IPS-18a (cell line): ENCODE measurements around the gene HEATR5A.
"Not testable (repeated sequence)": the region's sequence is repeated elsewhere in the genome, so short reads cannot be mapped to it uniquely, and the experiment has no call there.

ENCODE experiments used
- H3K27ac ChIP-seq: one replicate; pipeline ENCODE4 v1.5.1; 2013; ENCODE audit warnings: low read length
- H3K27me3 ChIP-seq: one replicate; pipeline ENCODE4 v1.6.1; 2013; ENCODE audit warnings: mild to moderate bottlenecking, low read length; ENCODE audit not compliant: control insufficient read depth, insufficient read depth
- H3K36me3 ChIP-seq: one replicate; pipeline ENCODE4 v1.6.1; 2013; ENCODE audit warnings: low read depth, low read length; ENCODE audit not compliant: control insufficient read depth
- H3K4me1 ChIP-seq: one replicate; pipeline ENCODE4 v1.6.1; 2013; ENCODE audit warnings: low read depth, low read length; ENCODE audit not compliant: control insufficient read depth
- H3K4me3 ChIP-seq: one replicate; pipeline ENCODE4 v1.5.1; 2013; ENCODE audit warnings: low read length
- H3K9ac ChIP-seq: one replicate; pipeline ENCODE4 v1.6.1; 2013; ENCODE audit warnings: mild to moderate bottlenecking, low read length, moderate library complexity
- H3K9me3 ChIP-seq: one replicate; pipeline ENCODE4 v1.6.1; 2013; ENCODE audit warnings: low read depth, low read length; ENCODE audit not compliant: control insufficient read depth

Gene HEATR5A

GRCh38 chr14:31340297-31341063 is 79.9 kb downstream of the HEATR5A start:
- no peak overlapping the region for H3K27ac ChIP-seq
- H3K4me3 ChIP-seq: no peak overlapping the region
- H3K9ac ChIP-seq: no peak overlapping the region
- no peaks in the 10 kb centered on the region for H3K9me3 ChIP-seq
- H3K36me3 ChIP-seq: peaks cover 7% of the 10 kb centered on the region
- no peaks in the 10 kb centered on the region for H3K27me3 ChIP-seq
- H3K4me1 ChIP-seq: no peaks in the 10 kb centered on the region

DNA sequence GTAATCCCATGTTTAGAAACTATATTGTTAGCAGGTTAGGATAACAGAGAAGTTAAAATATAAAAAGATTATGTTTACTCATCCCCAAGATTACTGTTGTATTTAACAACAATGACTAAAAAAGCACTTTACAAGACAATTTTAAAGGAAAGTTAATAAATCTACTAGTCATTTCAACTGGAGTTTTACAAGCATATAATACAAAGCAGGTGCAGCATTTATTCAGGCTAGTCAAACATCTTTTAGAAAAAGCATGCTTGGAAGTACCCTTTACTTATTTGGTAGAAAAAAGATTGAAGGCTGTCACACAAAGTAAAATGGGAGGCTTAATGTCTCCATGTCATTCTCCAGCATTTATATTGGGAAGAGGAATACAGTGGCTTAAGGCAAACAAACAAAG is 80.6 kb downstream of the HEATR5A start:
- Histone ChIP-seq H3K27me3 (no peaks in the 10 kb centered on the region), H3K36me3 (peaks cover 7% of the 10 kb centered on the region), H3K9me3 (no peaks in the 10 kb centered on the region), H3K4me1 (no peaks in the 10 kb centered on the region), H3K9ac (no peak overlapping the region), H3K4me3 (no peak overlapping the region), H3K27ac (no peak overlapping the region)

- no peaks in the 10 kb centered on the region for H3K27me3 ChIP-seq
- no peak overlapping the region for H3K4me3 ChIP-seq
- no peak overlapping the region for H3K27ac ChIP-seq
- no peaks in the 10 kb centered on the region for H3K9me3 ChIP-seq
- H3K36me3 ChIP-seq: peaks cover under 1% of the 10 kb centered on the region
- no peaks in the 10 kb centered on the region for H3K4me1 ChIP-seq
- no peak overlapping the region for H3K9ac ChIP-seq
Measured at GRCh38 chr14:31337331-31337730, 83.0 kb downstream of the HEATR5A start.

DNA sequence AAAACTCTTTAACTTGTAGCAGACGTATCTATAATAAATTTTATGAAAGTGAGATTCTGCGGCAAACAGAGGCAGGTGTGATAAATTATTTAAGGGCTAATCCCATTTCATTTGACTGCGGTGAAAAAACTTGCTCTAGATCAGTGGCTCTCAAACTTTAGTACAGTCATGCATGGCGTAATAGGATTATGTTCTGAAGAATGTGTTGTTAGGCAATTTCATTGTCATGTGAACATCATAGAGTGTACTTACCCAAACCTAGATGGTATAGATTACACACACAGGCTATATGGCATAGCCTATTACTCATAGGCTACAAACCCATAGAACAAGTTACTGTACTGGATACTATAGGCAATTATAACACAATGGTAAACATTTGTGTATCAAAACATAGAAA is 83.7 kb downstream of the HEATR5A start:
- H3K4me1 ChIP-seq: no peaks in the 10 kb centered on the region
- H3K27ac ChIP-seq: no peak overlapping the region
- no peaks in the 10 kb centered on the region for H3K27me3 ChIP-seq
- no peak overlapping the region for H3K9ac ChIP-seq
- no peaks in the 10 kb centered on the region for H3K36me3 ChIP-seq
- peaks cover 3% of the 10 kb centered on the region for H3K9me3 ChIP-seq
- H3K4me3 ChIP-seq: no peak overlapping the region

GRCh38 chr14:31331395-31331794 is 89.0 kb downstream of the HEATR5A start:
- H3K4me3 ChIP-seq, H3K9me3 ChIP-seq, H3K27me3 ChIP-seq, H3K9ac ChIP-seq, H3K36me3 ChIP-seq, H3K27ac ChIP-seq, H3K4me1 ChIP-seq: not testable (repeated sequence)

- not testable (repeated sequence) for H3K9me3 ChIP-seq, H3K27ac ChIP-seq, H3K36me3 ChIP-seq, H3K4me3 ChIP-seq, H3K27me3 ChIP-seq, H3K4me1 ChIP-seq, H3K9ac ChIP-seq
Measured at GRCh38 chr14:31329876-31330521, 90.4 kb downstream of the HEATR5A start.

- H3K9me3 ChIP-seq: peaks cover under 1% of the 10 kb centered on the region
- no peak overlapping the region for H3K9ac ChIP-seq
- H3K36me3 ChIP-seq: no peaks in the 10 kb centered on the region
- H3K4me1 ChIP-seq: no peaks in the 10 kb centered on the region
- H3K4me3 ChIP-seq: no peak overlapping the region
- no peak overlapping the region for H3K27ac ChIP-seq
- no peaks in the 10 kb centered on the region for H3K27me3 ChIP-seq
Measured at GRCh38 chr14:31326111-31326510, 94.2 kb downstream of the HEATR5A start.

DNA sequence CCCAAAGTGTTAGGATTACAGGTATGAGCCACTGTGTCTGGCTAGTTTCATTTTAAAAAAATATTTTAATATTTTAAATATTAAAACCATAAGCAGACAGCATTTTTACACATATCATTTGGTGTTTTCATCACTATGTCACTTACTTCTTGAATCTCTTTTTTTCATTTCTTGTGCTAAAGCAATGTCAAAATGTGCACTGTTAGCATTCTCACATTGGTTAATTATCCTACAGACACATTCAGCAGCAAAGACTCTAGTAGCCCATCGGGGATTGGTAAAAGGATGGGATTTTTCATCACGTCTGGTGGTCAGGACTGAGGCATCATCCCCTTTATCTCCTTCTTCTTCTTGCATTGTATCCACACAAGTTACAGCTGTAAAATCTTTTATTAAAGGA is 96.9 kb downstream of the HEATR5A start:
- H3K4me1 ChIP-seq: no peaks in the 10 kb centered on the region

DNA sequence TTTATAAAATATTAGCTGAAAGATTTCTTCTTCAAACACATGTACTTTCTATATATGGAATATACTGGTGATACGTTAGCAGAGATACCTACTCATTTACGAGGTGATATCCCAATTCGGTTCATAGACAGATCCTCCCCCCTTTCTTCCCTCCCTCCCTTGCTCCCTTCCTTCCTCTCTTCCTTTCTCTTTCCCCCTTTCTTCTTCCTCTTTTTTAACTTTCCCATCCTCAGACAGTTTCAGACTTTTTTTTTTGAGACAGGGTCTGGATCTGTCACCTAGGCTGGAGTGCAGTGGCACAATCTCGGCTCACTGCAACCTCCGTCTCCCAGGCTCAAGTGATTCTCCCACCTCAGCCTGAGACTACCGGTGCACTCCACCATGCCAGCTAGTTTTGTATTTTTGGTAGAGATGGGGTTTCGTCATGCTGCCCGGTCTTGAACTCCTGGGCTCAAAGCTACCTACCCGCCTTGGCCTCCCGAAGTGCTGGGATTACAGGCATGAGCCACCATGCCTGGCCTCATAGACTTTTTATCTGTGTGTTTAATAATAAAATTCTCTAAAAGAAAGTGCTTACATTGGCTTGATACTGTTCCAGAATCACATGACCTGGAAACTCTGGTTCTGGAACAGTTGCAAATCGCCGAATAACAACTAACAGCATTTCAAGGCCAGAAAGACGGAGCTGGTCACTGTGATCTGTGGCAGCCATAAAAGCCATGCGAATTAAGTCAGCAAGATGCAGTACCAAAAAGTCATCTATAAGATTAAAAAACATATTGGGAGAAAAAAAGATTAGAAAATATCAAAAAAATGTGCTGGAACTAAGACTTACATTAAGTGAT is 99.2 kb downstream of the HEATR5A start:
- H3K36me3 ChIP-seq: peaks cover 3% of the 10 kb centered on the region
- no peak overlapping the region for H3K4me3 ChIP-seq
- no peak overlapping the region for H3K9ac ChIP-seq

More for the DNA sequence above, 96.9 kb downstream of the HEATR5A start:
- H3K4me3 ChIP-seq: no peak overlapping the region
- H3K9ac ChIP-seq: no peak overlapping the region
- H3K27me3 ChIP-seq: no peaks in the 10 kb centered on the region
- no peaks in the 10 kb centered on the region for H3K9me3 ChIP-seq
- no peak overlapping the region for H3K27ac ChIP-seq
- no peaks in the 10 kb centered on the region for H3K36me3 ChIP-seq

GRCh38 chr14:31320216-31320615 is 100.1 kb downstream of the HEATR5A start:
- H3K36me3 ChIP-seq: peaks cover 3% of the 10 kb centered on the region
- H3K27me3 ChIP-seq: no peaks in the 10 kb centered on the region
- H3K9me3 ChIP-seq: no peaks in the 10 kb centered on the region
- peaks cover 5% of the 10 kb centered on the region for H3K4me1 ChIP-seq
- no peak overlapping the region for H3K9ac ChIP-seq
- no peak overlapping the region for H3K27ac ChIP-seq
- no peak overlapping the region for H3K4me3 ChIP-seq

More for the DNA sequence above, 99.2 kb downstream of the HEATR5A start:
- H3K4me1 ChIP-seq: no peaks in the 10 kb centered on the region
- no peaks in the 10 kb centered on the region for H3K27me3 ChIP-seq
- no peaks in the 10 kb centered on the region for H3K9me3 ChIP-seq
- H3K27ac ChIP-seq: no peak overlapping the region

DNA sequence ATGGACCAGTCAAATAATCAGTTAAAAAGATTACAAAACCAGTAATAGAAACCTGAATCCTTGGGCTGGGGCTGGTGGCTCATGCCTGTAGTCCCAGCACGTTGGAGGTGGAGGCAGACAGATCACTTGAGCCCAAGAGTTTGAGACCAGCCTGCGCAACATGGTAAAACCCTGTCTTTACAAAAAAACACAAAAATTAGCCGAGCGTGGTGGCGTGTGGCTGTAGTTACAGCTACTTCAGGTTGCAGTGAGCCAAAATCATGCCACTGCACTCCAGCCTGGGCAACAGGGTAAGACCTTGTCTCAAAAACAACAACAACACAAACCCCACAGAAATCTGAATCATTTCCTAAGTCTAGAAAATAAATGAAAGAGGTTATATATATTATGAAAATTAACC is 100.6 kb downstream of the HEATR5A start:
- Histone ChIP-seq H3K4me3 (no peak overlapping the region), H3K27me3 (no peaks in the 10 kb centered on the region), H3K4me1 (peaks cover 5% of the 10 kb centered on the region), H3K9me3 (no peaks in the 10 kb centered on the region), H3K36me3 (peaks cover 3% of the 10 kb centered on the region), H3K27ac (no peak overlapping the region), H3K9ac (no peak overlapping the region)
